ENCODE data around the gene CARS1. TPM values are rescaled to one million over a fixed set of nuclear protein-coding genes. Genes with fewer than 3 reads are reported as not detected.

Gene CARS1
- total and polyA plus RNA-seq, 9 of the 15 experiments (the other 6 are each of a cell fraction or from before 2014, with no cell fraction given): 14.4 to 106 (median 73.6) TPM

DNA sequence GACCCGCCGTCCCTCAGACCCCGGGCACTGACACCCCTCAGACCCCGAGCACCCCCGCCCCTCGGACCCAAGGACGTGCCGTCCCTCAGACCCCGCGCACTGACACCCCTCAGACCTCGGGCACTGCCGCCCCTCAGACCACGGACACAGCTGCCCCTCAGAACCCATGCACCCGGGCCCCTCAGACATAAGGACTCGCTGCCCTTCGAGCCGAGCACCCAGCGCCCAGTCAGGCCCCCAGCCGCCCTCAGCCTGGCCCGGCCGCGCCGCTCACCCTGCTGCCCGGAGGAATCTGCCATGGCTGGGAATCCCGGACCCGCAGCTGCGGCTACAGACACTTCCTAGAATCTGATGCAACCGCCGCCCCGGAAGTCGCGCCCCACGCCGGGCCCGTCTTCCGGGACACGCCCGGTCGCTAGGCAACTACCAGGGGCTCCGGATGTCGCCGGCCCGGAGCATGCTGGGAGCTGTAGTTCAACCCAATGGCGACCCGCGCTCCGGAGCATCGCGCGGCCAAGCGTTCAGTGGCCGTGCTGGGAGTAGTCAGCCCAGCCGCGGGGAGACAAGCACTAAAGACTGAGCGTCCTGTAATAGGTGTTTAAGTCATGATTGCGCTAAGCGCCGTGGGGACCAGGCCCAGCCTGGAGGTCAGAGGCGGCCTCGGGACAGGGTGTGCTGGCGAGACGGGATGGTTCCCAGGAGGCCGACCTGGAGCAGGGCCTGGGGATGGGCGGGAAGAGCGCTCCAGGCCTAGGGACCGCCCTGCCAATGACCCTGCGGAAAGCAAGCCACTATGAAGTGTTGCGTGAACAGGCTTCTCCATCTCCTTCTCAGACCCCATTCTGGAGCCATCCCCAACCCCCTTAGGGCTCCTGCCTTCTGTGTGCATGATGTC lies at the start of gene CARS1 (continued):
- TF ChIP-seq ETS2 (tag; IDR thresholded peaks at IDR 0.05; ENCODE audit: borderline replicate concordance, poor library complexity, severe bottlenecking): peak; percentile 32
- no peak for TF ChIP-seq NFXL1 (CRISPR knock-in tag; IDR thresholded peaks at IDR 0.05)
- peak; percentile 95 for TF ChIP-seq SAP30 (IDR thresholded peaks at IDR 0.05; ENCODE audit: borderline replicate concordance, insufficient read depth, low read depth, low read length, poor library complexity, severe bottlenecking)
- no peak for TF ChIP-seq SETDB1 (IDR thresholded peaks at IDR 0.05; ENCODE audit: low read length)
- no peak for TF ChIP-seq BCOR (IDR thresholded peaks at IDR 0.05)
- TF ChIP-seq RNF2 (IDR thresholded peaks at IDR 0.05): peak; percentile 52; the same call in 1 of the 2 replicates
- no peak for TF ChIP-seq SNRNP70 (optimal IDR thresholded peaks at IDR 0.05; ENCODE audit: low read depth, low read length)
- TF ChIP-seq ERF (CRISPR knock-in tag; IDR thresholded peaks at IDR 0.05): no peak
- TF ChIP-seq, protein P1, sequence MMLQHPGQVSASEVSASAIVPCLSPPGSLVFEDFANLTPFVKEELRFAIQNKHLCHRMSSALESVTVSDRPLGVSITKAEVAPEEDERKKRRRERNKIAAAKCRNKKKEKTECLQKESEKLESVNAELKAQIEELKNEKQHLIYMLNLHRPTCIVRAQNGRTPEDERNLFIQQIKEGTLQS (IDR thresholded peaks at IDR 0.05): peak; percentile 96
- TF ChIP-seq, protein P1 (CRISPR knock-in tag; conservative IDR thresholded peaks at IDR 0.05): peak; percentile 86
- TF ChIP-seq OTX1 (CRISPR knock-in tag; IDR thresholded peaks at IDR 0.05): no peak
- peak; percentile 60 for TF ChIP-seq EGR1 (conservative IDR thresholded peaks at IDR 0.05)
- peak; percentile 92 for TF ChIP-seq TAF9B (IDR thresholded peaks at IDR 0.05; ENCODE audit: partially characterized antibody)
- TF ChIP-seq ZNF3 (CRISPR knock-in tag; IDR thresholded peaks at IDR 0.05): no peak
- peak; percentile 63 for TF ChIP-seq TBP (optimal IDR thresholded peaks at IDR 0.05; ENCODE audit: low read depth, low read length)
- TF ChIP-seq JUND (IDR thresholded peaks at IDR 0.05; ENCODE audit: borderline replicate concordance, low read depth, low read length): peak; percentile 80
- TF ChIP-seq JUND (tag; IDR thresholded peaks at IDR 0.05; ENCODE audit: borderline replicate concordance, low read depth, low read length): no peak; the same call in 2 of the 3 replicates
- peak; percentile 65; the same call in 1 of the 2 replicates for TF ChIP-seq HIVEP1 (CRISPR knock-in tag; IDR thresholded peaks at IDR 0.05)
- peak; percentile 59; the same call in 1 of the 2 replicates for TF ChIP-seq JUN (IDR thresholded peaks at IDR 0.05; ENCODE audit: borderline replicate concordance, low read depth, low read length)
- TF ChIP-seq JUN (CRISPR knock-in tag; IDR thresholded peaks at IDR 0.05; ENCODE audit: borderline replicate concordance): no peak
- TF ChIP-seq RHOXF2B (CRISPR knock-in tag; conservative IDR thresholded peaks at IDR 0.05): no peak
- TF ChIP-seq, protein P2, sequence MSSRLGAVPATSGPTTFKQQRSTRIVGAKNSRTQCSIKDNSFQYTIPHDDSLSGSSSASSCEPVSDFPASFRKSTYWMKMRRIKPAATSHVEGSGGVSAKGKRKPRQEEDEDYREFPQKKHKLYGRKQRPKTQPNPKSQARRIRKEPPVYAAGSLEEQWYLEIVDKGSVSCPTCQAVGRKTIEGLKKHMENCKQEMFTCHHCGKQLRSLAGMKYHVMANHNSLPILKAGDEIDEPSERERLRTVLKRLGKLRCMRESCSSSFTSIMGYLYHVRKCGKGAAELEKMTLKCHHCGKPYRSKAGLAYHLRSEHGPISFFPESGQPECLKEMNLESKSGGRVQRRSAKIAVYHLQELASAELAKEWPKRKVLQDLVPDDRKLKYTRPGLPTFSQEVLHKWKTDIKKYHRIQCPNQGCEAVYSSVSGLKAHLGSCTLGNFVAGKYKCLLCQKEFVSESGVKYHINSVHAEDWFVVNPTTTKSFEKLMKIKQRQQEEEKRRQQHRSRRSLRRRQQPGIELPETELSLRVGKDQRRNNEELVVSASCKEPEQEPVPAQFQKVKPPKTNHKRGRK (tag; IDR thresholded peaks at IDR 0.05): no peak
- TF ChIP-seq, protein P3, sequence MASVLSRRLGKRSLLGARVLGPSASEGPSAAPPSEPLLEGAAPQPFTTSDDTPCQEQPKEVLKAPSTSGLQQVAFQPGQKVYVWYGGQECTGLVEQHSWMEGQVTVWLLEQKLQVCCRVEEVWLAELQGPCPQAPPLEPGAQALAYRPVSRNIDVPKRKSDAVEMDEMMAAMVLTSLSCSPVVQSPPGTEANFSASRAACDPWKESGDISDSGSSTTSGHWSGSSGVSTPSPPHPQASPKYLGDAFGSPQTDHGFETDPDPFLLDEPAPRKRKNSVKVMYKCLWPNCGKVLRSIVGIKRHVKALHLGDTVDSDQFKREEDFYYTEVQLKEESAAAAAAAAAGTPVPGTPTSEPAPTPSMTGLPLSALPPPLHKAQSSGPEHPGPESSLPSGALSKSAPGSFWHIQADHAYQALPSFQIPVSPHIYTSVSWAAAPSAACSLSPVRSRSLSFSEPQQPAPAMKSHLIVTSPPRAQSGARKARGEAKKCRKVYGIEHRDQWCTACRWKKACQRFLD (CRISPR knock-in tag; IDR thresholded peaks at IDR 0.05): peak; percentile 61; the same call in 1 of the 2 replicates
- TF ChIP-seq ZNF75A (CRISPR knock-in tag; IDR thresholded peaks at IDR 0.05): no peak
- TF ChIP-seq PCBP1 (IDR thresholded peaks at IDR 0.05; ENCODE audit: low read depth, low read length, poor library complexity, severe bottlenecking): peak; percentile 87
